ENCODE data around the gene PRR29. TPM values are rescaled to one million over a fixed set of nuclear protein-coding genes. Genes with fewer than 3 reads are reported as not detected.

Gene PRR29
- total RNA-seq, result under 1 TPM in 3 of 4 donors, not detected in 1; 0.17 to 0.82 (median 0.57) TPM

DNA sequence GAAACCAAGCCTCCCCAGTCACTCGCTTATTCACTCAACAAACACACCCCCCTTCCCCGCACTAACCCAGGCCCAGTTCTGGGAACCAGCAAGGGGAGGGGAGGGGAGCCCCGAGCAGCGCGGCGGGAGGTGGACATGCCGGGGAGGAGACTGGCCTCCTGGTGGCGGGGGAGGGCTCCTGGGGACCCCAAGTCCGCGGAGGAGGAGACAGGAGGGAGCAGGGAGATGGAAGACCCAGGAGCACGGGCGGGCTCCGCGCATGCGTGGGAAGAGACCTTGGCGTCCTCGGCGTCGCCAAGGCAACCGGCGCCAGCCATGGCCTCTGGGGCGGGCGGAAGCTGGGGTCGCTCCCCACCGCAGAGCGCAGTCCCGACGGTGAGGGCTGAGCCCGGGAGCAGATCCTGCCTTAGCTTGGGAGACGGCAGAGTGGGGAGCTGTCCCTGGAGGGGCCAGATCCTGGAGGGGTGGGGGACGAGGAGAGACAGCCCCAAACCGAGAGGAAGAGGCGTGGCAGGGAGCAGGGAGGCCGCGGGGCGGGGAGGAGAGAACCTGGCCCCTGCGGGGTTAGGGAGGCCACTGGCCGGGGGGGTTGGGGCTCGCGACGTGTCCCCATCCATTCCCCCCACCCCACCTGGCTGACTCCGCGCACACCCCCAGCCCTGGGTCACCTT, at the start of gene PRR29:
Gene PRR29 (plus strand): TSS at position 302 of the 671 bp plus-strand sequence. CDS start 14 bp downstream, at position 316.
- TF ChIP-seq, protein P1, sequence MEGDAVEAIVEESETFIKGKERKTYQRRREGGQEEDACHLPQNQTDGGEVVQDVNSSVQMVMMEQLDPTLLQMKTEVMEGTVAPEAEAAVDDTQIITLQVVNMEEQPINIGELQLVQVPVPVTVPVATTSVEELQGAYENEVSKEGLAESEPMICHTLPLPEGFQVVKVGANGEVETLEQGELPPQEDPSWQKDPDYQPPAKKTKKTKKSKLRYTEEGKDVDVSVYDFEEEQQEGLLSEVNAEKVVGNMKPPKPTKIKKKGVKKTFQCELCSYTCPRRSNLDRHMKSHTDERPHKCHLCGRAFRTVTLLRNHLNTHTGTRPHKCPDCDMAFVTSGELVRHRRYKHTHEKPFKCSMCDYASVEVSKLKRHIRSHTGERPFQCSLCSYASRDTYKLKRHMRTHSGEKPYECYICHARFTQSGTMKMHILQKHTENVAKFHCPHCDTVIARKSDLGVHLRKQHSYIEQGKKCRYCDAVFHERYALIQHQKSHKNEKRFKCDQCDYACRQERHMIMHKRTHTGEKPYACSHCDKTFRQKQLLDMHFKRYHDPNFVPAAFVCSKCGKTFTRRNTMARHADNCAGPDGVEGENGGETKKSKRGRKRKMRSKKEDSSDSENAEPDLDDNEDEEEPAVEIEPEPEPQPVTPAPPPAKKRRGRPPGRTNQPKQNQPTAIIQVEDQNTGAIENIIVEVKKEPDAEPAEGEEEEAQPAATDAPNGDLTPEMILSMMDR (IDR thresholded peaks at IDR 0.05; ENCODE audit: low read depth), result no peak

DNA sequence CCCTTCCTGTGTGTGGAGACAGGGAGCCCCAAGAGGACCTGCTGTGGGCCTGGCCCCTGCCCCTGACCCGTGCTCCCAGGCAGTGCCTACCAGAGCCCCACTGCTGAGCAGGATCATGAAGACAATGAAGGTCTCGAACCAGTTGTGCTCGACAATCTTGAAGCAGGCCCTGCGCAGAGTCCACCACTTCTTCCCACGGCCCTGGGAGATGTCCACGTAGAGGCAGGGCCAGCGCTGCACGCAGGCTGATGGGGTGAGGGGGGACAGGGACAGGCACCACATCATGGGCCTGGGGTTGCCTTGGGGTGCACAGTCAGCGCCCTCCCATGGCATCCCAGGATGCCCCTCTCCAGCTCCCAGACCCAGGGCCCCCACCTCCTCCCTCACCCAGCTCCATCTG, 49.6 kb upstream of the PRR29 start:
- TF ChIP-seq, protein P1 (IDR thresholded peaks at IDR 0.05; ENCODE audit: low read depth), result no peak

DNA sequence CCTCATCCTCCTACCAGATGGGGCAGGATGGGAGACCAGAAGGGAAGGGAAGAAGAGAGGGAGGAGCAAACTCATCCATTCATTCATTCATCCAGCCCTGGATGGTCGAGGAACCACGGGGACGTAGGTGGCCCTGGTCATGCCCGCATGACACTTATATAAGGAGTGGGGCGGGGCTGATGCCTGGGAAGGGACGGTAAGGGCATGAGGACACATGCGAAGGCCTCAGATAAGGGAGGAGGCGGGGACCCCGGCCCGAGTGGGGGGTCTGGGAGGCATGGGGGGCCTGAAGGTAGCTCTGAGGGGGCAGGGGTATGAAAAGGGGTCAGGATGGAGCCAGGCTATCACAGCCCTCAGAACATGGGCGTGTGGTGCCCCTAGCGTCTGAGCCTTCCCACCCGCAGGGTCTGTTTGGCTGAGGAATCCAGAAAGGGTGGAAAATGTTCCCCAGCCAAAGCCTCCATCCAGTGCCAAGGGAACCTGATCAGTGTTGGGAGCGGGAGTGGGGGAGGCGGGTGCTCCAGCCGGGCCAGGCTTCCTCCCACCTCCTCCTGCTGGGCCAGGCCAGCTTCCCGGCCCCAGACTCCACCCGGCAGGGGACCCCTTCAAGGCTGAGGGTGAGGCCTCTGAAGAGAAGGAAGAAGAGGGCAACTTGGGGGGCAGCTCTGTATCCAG, 48.4 kb upstream of the PRR29 start:
- TF ChIP-seq, protein P1 (IDR thresholded peaks at IDR 0.05; ENCODE audit: low read depth), result no peak

DNA sequence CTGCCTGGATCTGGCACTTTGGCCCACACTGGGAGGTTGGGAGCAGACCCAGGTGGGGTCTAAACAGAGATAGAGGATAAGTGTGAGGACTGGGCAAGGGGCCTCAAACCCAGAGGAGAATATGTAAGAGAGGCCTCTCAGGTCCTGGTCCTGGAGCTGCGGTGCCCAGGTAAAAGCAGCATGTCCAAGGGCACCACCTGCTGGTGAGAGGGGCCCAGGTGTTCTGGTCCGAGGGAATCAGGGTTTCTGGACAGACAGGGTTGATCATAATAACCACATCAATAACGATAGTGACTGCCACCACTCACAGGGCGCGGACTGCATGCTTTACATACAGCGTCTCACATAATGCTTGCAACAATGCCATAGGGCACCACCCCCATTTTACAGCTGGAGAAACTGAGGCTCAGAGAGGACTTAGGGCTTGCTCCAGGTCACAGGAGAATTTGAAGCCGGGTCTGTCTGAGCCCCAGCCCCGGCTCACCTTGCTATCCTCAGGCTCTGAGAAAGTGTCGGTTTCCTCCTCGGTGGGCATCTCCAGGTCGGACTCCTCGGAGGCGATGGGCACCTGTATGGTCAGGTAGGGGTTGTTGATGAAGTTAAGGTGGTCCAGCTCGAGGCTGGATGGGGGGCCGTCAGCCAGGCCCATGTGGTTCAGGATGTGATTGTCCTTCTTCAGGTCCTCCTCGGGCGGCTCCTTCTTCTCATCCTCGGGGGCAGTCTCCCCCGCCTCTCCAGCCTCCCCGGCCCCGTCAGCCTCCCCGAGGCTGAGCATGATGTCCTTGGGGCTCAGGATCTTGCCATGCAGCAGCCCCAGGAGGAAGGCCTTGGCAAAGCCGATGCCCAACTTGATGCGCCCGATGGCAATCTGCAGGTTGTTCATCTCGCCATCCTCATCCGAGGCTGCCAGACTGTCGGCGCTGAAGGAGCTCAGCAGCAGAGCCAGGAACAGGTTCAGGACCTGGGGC, 46.9 kb upstream of the PRR29 start:
- TF ChIP-seq, protein P1 (IDR thresholded peaks at IDR 0.05; ENCODE audit: low read depth), result no peak

DNA sequence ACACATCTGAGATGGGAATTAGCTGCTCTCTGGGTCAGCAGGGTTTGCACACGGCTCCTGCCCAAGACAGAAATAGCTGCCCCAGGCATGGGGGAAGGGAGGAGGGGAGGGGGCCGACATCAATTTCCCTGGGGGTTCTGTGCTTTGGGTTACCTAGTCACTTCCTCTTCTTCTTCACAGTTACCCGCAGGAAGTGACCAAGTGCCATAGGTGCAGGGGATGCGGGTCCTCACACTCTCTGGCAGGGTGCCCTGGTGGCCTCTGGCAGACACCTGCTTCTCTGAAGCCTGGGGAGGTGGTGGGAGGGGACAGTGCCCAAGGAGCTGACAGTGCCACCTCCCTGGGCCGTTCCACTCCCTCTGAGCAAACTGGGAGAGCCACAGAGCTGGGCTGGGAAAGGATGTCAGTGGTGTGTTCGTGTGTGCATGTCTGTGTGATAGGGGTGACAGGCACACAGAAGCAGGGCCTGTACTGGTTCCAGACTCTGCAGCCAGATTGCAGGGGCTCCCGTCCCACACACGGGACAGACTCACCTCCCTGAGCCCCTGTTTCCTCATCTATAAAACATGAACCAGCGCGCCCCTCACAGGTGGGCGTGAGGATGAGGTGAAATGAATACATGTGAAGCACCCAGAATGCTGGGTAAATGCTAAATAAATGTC, 43.6 kb upstream of the PRR29 start:
- TF ChIP-seq, protein P1 (IDR thresholded peaks at IDR 0.05; ENCODE audit: low read depth), result no peak

DNA sequence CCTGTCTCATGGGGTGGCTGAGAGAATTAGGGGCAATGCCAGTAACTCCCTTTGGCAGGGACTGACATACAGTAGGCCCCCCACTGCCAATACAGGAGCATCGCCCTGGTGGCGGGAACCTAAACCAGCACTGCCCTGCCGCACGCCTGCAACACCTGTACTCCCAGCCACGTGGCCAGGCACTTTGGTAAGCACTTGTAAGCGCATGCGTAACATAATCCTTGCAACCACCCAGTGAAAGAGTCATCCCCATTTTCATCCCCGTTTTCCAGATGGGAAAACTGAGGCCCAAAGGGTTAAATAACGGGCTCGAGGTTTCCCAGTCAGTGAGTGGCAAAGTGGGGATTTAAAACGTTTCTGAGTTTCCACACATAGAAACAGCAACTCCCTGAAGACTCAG, 42.9 kb upstream of the PRR29 start:
- TF ChIP-seq, protein P1 (IDR thresholded peaks at IDR 0.05; ENCODE audit: low read depth), result no peak

All from subcutaneous adipose tissue (tissue), 4 donors.